ENCODE data around the gene CCDC178.
"Not testable (repeated sequence)": the region's sequence is repeated elsewhere in the genome, so short reads cannot be mapped to it uniquely, and the experiment has no call there.

Gene CCDC178

GRCh38 chr18:33210575-33211189, 229.8 kb downstream of the CCDC178 start:
- DNase-seq: peak; percentile 21

- DNase-seq: no peak
These were observed 234.7 kb downstream of the CCDC178 start for GRCh38 chr18:33205777-33206176.

- DNase-seq: peak; percentile 13
These were observed 239.0 kb downstream of the CCDC178 start for GRCh38 chr18:33201509-33201926.

- no peak for DNase-seq
These were observed 244.7 kb downstream of the CCDC178 start for GRCh38 chr18:33195795-33196194.

GRCh38 chr18:33194793-33195192, 245.7 kb downstream of the CCDC178 start:
- no peak for DNase-seq

GRCh38 chr18:33184958-33185357, 255.6 kb downstream of the CCDC178 start:
- no peak for DNase-seq

GRCh38 chr18:33184175-33184574, 256.3 kb downstream of the CCDC178 start:
- DNase-seq: no peak

- no peak for DNase-seq
These were observed 257.4 kb downstream of the CCDC178 start for GRCh38 chr18:33183136-33183535.

- DNase-seq: no peak
These were observed 259.5 kb downstream of the CCDC178 start for GRCh38 chr18:33181016-33181415.

GRCh38 chr18:33169218-33169617, 271.3 kb downstream of the CCDC178 start:
- no peak for DNase-seq

GRCh38 chr18:33164121-33164520, 276.4 kb downstream of the CCDC178 start:
- not testable (repeated sequence) for DNase-seq

GRCh38 chr18:33161131-33161530, 279.4 kb downstream of the CCDC178 start:
- DNase-seq: no peak

- DNase-seq: no peak
These were observed 281.4 kb downstream of the CCDC178 start for GRCh38 chr18:33159151-33159550.

GRCh38 chr18:33157893-33158292, 282.6 kb downstream of the CCDC178 start:
- no peak for DNase-seq

- no peak for DNase-seq
These were observed 283.5 kb downstream of the CCDC178 start for GRCh38 chr18:33156906-33157470.

GRCh38 chr18:33154049-33154448, 286.5 kb downstream of the CCDC178 start:
- DNase-seq: no peak

- DNase-seq: no peak
These were observed 288.1 kb downstream of the CCDC178 start for GRCh38 chr18:33152376-33152775.

- not testable (repeated sequence) for DNase-seq
These were observed 292.7 kb downstream of the CCDC178 start for GRCh38 chr18:33147811-33148210.

- peak; percentile 1 for DNase-seq
These were observed 294.5 kb downstream of the CCDC178 start for GRCh38 chr18:33146014-33146413.

GRCh38 chr18:33135951-33136660, 304.4 kb downstream of the CCDC178 start:
- no peak for DNase-seq

- DNase-seq: no peak
These were observed 307.9 kb downstream of the CCDC178 start for GRCh38 chr18:33132657-33133056.

- DNase-seq: no peak
These were observed 311.9 kb downstream of the CCDC178 start for GRCh38 chr18:33128581-33128980.

- no peak for DNase-seq
These were observed 316.5 kb downstream of the CCDC178 start for GRCh38 chr18:33123862-33124518.

GRCh38 chr18:33116376-33116775, 324.1 kb downstream of the CCDC178 start:
- DNase-seq: no peak
